Vagina (tissue), 2 donors: ENCODE measurements around the gene GINS1.

Experiments
- POLR2A ChIP-seq, 2 donors: fragments of 450-650 bp; IDR thresholded peaks; one replicate each; pipeline ENCODE4 v1.6.1; 2017; ENCODE audit warnings: antibody characterized with exemption in 2 of 2, mild to moderate bottlenecking in 2 of 2, moderate library complexity in 2 of 2
- TF ChIP-seq, protein P1 (sequence below), 3 experiments: fragments of 450-650 bp in 2 of 3; fragments of 200-600 bp in 1 of 3; sonication (generic) in 1 of 3; IDR thresholded peaks; one replicate each; pipeline ENCODE4 v1.5.1; 2017 to 2019; ENCODE audit warnings: antibody characterized with exemption in 3 of 3, mild to moderate bottlenecking in 2 of 3, moderate library complexity in 2 of 3

DNA sequence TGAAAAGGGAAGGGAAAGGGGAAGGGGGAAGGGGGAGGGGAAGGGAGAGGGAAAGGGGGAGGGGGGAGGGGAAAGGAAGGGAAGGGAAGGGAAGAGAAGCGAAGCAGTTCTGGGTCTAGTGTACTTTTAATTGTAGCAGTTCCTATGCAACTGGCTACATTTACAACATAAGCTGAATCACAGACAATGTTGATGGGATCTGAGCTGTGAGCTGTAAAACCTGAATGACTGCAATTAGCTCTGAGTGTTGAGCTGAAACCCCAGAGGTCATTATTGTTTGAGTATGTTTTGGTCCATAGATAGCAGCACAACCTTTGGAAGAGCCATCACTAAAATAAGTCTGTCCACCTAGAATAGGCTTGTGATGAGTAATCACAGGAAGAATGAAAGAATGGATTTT, 9.7 kb upstream of the GINS1 start:
- TF ChIP-seq POLR2A (IDR thresholded peaks at IDR 0.05) = no peak
- TF ChIP-seq, protein P1, sequence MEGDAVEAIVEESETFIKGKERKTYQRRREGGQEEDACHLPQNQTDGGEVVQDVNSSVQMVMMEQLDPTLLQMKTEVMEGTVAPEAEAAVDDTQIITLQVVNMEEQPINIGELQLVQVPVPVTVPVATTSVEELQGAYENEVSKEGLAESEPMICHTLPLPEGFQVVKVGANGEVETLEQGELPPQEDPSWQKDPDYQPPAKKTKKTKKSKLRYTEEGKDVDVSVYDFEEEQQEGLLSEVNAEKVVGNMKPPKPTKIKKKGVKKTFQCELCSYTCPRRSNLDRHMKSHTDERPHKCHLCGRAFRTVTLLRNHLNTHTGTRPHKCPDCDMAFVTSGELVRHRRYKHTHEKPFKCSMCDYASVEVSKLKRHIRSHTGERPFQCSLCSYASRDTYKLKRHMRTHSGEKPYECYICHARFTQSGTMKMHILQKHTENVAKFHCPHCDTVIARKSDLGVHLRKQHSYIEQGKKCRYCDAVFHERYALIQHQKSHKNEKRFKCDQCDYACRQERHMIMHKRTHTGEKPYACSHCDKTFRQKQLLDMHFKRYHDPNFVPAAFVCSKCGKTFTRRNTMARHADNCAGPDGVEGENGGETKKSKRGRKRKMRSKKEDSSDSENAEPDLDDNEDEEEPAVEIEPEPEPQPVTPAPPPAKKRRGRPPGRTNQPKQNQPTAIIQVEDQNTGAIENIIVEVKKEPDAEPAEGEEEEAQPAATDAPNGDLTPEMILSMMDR (IDR thresholded peaks at IDR 0.05) = no peak
